Peyer's patch (tissue), 4 donors: ENCODE results near the gene CD80. TPM values are rescaled to one million over a fixed set of nuclear protein-coding genes. Genes with fewer than 3 reads are reported as not detected.

Experiments used
- DNase-seq, 3 donors: peaks; one replicate each; pipeline ENCODE4 v3.0.0-alpha.2; 2017 to 2019
- H3K27ac ChIP-seq, 4 donors: fragments of 200-600 bp; sonication (generic); one replicate each; pipeline ENCODE4 v1.5.1; 2016 to 2019
- H3K27me3 ChIP-seq, 2 donors: fragments of 200-600 bp; sonication (generic); one replicate each; pipeline ENCODE4 v1.5.1; 2019
- H3K36me3 ChIP-seq, 3 donors: fragments of 200-600 bp; sonication (generic); one replicate each; pipeline ENCODE4 v1.5.1; 2016 to 2019
- H3K4me1 ChIP-seq, 4 donors: fragments of 200-600 bp; sonication (generic); one replicate each; pipeline ENCODE4 v1.5.1; 2016 to 2019
- H3K4me3 ChIP-seq, 4 donors: fragments of 200-600 bp; sonication (generic); 1 replicate in 3 of 4; 2 replicates in 1 of 4; pipeline ENCODE4 v1.5.1; 2016 to 2019; ENCODE audit warnings: mild to moderate bottlenecking in 1 of 4
- H3K9me3 ChIP-seq, 4 donors: fragments of 200-600 bp; sonication (generic); one replicate each; pipeline ENCODE4 v1.5.1; 2016 to 2019; ENCODE audit warnings: mild to moderate bottlenecking in 1 of 4
- POLR2A ChIP-seq, 2 donors: fragments of 450-650 bp; IDR thresholded peaks; one replicate each; pipeline ENCODE4 v1.5.1; 2017; ENCODE audit warnings: antibody characterized with exemption in 2 of 2, mild to moderate bottlenecking in 2 of 2, moderate library complexity in 2 of 2
- total RNA-seq, 4 donors: library from RNA; depleted of rRNA; stranded (reverse); fragments of >200 nt; gene quantifications; one replicate each; pipeline ENCODE4 v1.1.0, GENCODE V29; 2016
- TF ChIP-seq, protein P1 (sequence below), 6 experiments: fragments of 450-650 bp in 4 of 6; fragments of 200-600 bp in 2 of 6; sonication (generic) in 1 of 6; IDR thresholded peaks; one replicate each; pipeline ENCODE4 v1.5.1; 2017 to 2019; ENCODE audit warnings: antibody characterized with exemption in 6 of 6, mild to moderate bottlenecking in 3 of 6, moderate library complexity in 1 of 6

The CD80 gene
- total RNA-seq, 4 donors from 2014 or later = 4.2 to 19.8 TPM; not detected in 2

- Histone ChIP-seq H3K36me3 (peaks cover 0 to 19% (median 0%) of the 10 kb centered on the region in 3 donors), H3K27ac (no peak overlapping the region), H3K4me3 (no peak overlapping the region), H3K9me3 (no peaks in the 10 kb centered on the region), H3K27me3 (no peaks in the 10 kb centered on the region), H3K4me1 (peaks cover 0 to 28% (median 5%) of the 10 kb centered on the region in 4 donors)
- no peak for TF ChIP-seq POLR2A (IDR thresholded peaks at IDR 0.05)
- TF ChIP-seq, protein P1, sequence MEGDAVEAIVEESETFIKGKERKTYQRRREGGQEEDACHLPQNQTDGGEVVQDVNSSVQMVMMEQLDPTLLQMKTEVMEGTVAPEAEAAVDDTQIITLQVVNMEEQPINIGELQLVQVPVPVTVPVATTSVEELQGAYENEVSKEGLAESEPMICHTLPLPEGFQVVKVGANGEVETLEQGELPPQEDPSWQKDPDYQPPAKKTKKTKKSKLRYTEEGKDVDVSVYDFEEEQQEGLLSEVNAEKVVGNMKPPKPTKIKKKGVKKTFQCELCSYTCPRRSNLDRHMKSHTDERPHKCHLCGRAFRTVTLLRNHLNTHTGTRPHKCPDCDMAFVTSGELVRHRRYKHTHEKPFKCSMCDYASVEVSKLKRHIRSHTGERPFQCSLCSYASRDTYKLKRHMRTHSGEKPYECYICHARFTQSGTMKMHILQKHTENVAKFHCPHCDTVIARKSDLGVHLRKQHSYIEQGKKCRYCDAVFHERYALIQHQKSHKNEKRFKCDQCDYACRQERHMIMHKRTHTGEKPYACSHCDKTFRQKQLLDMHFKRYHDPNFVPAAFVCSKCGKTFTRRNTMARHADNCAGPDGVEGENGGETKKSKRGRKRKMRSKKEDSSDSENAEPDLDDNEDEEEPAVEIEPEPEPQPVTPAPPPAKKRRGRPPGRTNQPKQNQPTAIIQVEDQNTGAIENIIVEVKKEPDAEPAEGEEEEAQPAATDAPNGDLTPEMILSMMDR (IDR thresholded peaks at IDR 0.05) = no peak
- DNase-seq = no peak
Observed at GRCh38 chr3:119500901-119501300, 58.5 kb downstream of the CD80 start.

DNA sequence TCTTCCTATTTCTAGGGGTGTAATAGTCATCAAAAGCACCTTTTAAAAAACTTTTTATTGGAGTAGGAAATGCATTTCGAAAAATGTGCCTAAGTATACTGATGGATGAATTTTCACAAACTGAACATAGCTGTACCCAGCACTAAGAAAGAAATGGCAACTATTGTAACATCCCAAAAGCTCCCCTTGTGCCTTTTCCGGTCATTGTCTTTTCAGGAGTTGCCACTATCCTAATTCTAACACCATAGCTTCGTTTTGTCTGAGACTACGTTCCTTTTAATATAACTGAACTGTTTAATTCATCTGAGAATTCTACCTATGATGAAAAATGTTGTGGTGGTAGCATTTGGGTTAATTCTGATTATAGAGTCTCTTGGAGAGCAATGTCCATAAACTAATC is 59.1 kb downstream of the CD80 start:
- H3K27ac ChIP-seq = no peak overlapping the region
- no peak overlapping the region for H3K4me3 ChIP-seq

GRCh38 chr3:119498186-119499011 is 61.0 kb downstream of the CD80 start, which contains the start of gene TIMMDC1:
TIMMDC1 (plus strand) TSS chr3:119498547; CDS start chr3:119498734, 187 bp downstream.
- peak within 1 kb of the TSS; percentile 49 to 92 (median 76) for H3K4me3 ChIP-seq
- DNase-seq = peak; percentile 96 to 99 (median 98)
- H3K4me1 ChIP-seq = peaks cover 0 to 28% (median 5%) of the 10 kb centered on the region in 4 donors
- H3K27ac ChIP-seq = peak within 1 kb of the TSS; percentile 78 to 97 (median 89)
- H3K36me3 ChIP-seq = no peaks in the 10 kb centered on the region
- H3K9me3 ChIP-seq = no peaks in the 10 kb centered on the region
- H3K27me3 ChIP-seq = no peaks in the 10 kb centered on the region
- peak; percentile 76 to 85 for TF ChIP-seq POLR2A (IDR thresholded peaks at IDR 0.05)
- TF ChIP-seq, protein P1 (IDR thresholded peaks at IDR 0.05) = no peak

More for the DNA sequence above, 59.1 kb downstream of the CD80 start:
- DNase-seq = no peak
- Histone ChIP-seq H3K4me1 (peaks cover 0 to 28% (median 5%) of the 10 kb centered on the region in 4 donors), H3K9me3 (no peaks in the 10 kb centered on the region), H3K27me3 (no peaks in the 10 kb centered on the region), H3K36me3 (peaks cover 0 to 12% (median 0%) of the 10 kb centered on the region in 3 donors)
- TF ChIP-seq, protein P1 (IDR thresholded peaks at IDR 0.05) = no peak
- TF ChIP-seq POLR2A (IDR thresholded peaks at IDR 0.05) = no peak

DNA sequence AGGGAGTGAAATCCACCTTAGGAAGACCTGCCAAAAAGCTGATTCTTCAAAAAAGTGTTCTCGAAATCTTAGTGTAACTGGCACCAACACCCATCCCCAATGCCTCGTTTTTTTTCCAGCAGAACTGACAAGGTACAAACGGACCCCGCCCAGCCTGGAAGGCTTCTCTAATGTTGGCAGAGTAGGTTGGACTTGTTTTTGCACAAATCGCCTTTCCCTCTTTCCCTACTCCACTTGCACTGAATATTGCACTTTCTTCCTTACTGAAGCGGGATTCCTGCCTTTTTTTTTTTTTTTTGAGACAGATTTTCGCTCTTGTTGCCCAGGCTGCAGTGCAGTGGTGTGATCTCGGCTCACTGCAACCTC is 61.6 kb downstream of the CD80 start:
- TF ChIP-seq, protein P1 (IDR thresholded peaks at IDR 0.05) = no peak
- TF ChIP-seq POLR2A (IDR thresholded peaks at IDR 0.05) = no peak
- peaks cover 0 to 28% (median 5%) of the 10 kb centered on the region in 4 donors for H3K4me1 ChIP-seq
- H3K4me3 ChIP-seq = peak overlapping the region; percentile 49 to 92 (median 76)
- no peaks in the 10 kb centered on the region for H3K36me3 ChIP-seq
- H3K27ac ChIP-seq = peak overlapping the region; percentile 78 to 97 (median 89)
- peak in 2 of 3 donors; percentile 51 to 55 for DNase-seq
- no peaks in the 10 kb centered on the region for H3K9me3 ChIP-seq
- no peaks in the 10 kb centered on the region for H3K27me3 ChIP-seq

DNA sequence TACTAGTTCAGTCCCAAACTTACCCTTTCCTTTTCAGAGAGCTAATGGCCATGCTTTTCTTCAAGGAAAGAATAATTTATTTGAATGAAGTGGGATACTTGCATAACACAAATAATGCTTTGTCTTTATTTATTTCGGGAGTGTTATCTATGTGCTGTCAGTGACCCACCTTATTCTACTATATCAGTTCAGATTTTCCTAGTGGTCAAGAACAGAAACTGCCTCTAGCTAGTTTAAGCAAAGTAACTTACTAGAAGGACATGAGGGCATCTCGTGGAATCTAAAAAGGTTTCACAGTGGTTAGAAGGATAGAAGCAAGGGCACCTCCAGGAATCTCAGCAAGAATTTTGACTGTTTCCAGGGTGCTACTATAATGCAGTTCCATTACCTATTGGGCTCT is 64.8 kb downstream of the CD80 start:
- H3K36me3 ChIP-seq = peaks cover 0 to 12% (median 0%) of the 10 kb centered on the region in 3 donors
- no peak overlapping the region for H3K27ac ChIP-seq
- no peak overlapping the region for H3K4me3 ChIP-seq
- H3K9me3 ChIP-seq = no peaks in the 10 kb centered on the region
- H3K4me1 ChIP-seq = peaks cover 0 to 12% (median 3%) of the 10 kb centered on the region in 4 donors
- DNase-seq = no peak
- TF ChIP-seq, protein P1 (IDR thresholded peaks at IDR 0.05) = peak in 1 of 6 experiments; percentile 16
- no peak for TF ChIP-seq POLR2A (IDR thresholded peaks at IDR 0.05)
- H3K27me3 ChIP-seq = no peaks in the 10 kb centered on the region
